Effector CD4-positive, alpha-beta T cell (primary cell): ENCODE results near the gene TESK1.
"Not testable (repeated sequence)": the region's sequence is repeated elsewhere in the genome, so short reads cannot be mapped to it uniquely, and the experiment has no call there.

Experiments used
- DNase-seq: peaks from one replicate; pipeline ENCODE4 v3.0.0-alpha.2; 2020

The TESK1 gene

GRCh38 chr9:35616681-35617459 is 11.8 kb downstream of the TESK1 start:
- peak; percentile 58 for DNase-seq

- DNase-seq: no peak
Measured at GRCh38 chr9:35617548-35617947, 12.5 kb downstream of the TESK1 start.

DNA sequence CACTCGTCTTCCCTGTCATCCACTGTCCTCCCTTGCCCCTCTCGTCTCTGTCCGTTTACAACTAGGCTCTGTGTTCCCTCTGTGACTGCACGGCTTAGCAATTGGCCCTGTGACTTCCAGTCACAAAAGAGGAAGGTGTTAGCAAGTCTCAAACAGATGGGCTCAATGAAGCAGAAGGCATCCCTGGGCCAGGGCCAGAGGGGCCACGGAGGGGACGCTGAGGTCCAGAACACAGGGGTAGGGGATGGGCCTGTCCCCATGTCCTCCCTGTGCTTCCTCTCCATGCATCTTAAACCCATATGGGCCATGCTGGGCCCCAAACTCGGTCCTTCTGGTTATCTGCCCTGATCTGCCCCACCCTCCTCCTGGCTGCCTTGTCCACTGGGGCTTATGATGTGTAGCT is 13.3 kb downstream of the TESK1 start, which contains the start of gene CD72:
TSS of gene CD72 (minus strand) at position 89 of the 403 bp plus-strand sequence. CDS start 110 bp downstream, outside the sequence.
- no peak for DNase-seq

DNA sequence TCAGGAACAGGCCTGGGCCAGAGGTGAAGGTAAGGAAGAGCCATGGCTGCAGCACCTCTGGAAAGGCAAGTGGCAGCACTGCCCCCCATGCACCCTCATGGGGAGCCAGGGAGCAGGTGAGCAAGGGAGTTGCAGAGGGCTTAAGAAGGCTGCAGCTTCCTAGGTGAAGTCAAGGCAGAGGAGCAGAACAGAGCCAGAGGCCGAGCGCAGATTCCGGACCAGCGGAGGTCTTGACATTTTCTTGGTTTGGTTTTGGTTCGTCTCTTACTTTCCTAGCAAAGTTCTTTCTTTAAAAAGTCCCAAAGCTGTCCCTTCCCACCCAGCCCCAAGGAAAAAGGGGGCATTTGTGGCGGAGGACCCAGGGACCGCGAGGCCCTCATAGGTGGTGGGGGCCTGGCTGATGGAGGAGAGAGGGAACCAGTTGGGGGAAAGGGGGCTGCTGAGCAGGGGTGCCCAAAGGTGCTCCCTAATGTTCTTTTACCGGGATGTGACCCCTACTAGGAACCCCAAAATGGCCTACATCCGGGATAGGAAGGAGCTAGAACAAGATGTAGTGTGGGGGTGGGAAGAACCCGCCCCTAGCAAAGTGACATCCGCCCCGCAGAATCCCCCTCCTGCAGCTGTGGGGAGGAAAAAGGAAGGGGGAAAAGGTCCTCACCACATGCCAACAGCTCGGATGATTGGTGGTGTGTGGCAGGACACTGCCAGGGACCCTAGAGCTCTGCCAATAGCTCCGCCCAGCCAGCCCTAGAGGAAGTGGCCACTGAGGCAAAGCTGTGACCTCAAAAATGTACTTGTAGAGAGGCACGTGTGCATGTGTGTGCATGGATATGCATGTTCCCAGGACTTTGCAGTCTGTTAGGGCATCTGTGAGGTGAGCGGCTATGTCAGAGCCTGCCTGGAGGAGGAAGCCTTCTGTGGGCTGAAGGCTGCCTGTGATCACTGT is 14.1 kb downstream of the TESK1 start:
- DNase-seq: no peak

- DNase-seq: no peak
Measured at GRCh38 chr9:35619800-35620158, 14.7 kb downstream of the TESK1 start.

GRCh38 chr9:35627575-35627974 is 22.5 kb downstream of the TESK1 start:
- no peak for DNase-seq

DNA sequence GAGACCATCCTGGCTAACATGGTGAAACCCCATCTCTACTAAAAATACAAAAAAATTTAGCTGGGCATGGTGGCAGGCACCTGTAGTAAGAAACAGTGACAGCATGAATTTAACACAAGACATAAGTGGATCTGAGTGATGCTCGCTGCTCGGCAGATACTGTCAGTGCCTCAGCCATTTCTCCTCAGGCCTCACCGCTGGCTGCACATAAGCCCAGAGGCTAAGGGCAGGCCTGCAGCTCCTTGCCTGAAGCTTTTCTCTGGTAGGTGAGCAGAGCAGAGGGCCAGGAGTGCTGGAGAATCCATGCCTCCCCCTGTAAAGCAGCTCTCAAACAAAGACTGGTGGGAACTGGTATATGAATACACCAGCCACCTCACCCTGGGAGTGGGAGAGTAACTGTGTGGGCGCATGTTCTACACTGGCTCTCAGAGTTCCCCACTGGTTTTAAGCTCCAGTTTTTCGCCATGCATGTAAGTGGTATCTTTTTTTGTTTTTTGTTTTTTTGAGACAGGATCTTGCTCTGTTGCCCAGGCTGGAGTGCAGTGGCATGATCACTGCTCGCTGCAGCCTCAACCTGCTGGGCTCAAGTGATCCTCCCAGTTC is 23.4 kb downstream of the TESK1 start:
- no peak for DNase-seq

- DNase-seq: no peak
Measured at GRCh38 chr9:35629597-35629996, 24.5 kb downstream of the TESK1 start.

GRCh38 chr9:35635730-35636129 is 30.7 kb downstream of the TESK1 start:
- DNase-seq: no peak

GRCh38 chr9:35636135-35636876 is 31.2 kb downstream of the TESK1 start:
- no peak for DNase-seq

GRCh38 chr9:35636877-35637246 is 31.8 kb downstream of the TESK1 start:
- DNase-seq: not testable (repeated sequence)

DNA sequence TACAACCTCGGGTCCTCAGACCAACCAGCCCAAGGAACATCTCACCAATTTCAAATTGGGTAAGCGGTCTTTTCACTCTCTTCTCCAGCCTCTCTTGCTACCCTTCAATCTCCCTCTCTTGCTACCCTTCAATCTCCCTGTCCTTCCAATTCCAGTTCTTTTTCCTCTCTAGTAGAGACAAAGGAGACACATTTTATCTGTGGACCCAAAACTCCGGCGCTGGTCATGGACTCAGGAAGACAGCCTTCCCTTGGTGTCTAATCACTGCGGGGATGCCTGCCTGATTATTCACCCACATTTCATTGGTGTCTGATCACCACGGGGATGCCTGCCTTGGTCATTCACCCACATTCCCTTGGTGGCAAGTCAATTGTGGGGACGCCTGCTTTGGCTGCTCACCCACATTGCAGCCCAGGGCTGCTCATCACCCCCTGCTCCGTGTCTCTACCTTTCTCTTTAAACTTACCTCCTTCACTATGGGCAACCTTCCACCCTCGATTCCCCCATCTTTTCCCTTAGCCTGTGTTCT is 32.4 kb downstream of the TESK1 start:
- not testable (repeated sequence) for DNase-seq

DNA sequence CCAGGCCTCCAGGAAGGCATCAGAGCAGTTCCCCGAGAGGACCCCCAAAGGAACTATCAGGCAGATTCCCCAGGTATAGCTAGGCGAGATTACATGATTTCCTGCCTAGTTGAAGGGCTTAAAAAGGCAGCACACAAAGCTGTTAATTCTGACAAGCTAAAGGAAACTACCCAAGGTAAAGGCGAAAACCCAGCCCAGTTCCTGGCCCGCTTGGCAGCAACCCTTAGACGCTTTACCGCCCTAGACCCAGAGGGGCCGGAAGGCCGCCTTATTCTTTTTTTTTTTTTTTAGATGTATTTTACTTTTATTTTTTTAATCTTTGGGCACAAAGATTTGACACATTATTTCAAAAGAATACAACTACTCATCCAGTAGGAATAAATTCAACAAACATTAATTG is 33.7 kb downstream of the TESK1 start:
- not testable (repeated sequence) for DNase-seq

GRCh38 chr9:35639225-35639624 is 34.2 kb downstream of the TESK1 start:
- not testable (repeated sequence) for DNase-seq

GRCh38 chr9:35639631-35640030 is 34.6 kb downstream of the TESK1 start:
- DNase-seq: no peak

- DNase-seq: not testable (repeated sequence)
Measured at GRCh38 chr9:35640431-35640830, 35.4 kb downstream of the TESK1 start.

GRCh38 chr9:35641478-35641877 is 36.4 kb downstream of the TESK1 start:
- DNase-seq: not testable (repeated sequence)

DNA sequence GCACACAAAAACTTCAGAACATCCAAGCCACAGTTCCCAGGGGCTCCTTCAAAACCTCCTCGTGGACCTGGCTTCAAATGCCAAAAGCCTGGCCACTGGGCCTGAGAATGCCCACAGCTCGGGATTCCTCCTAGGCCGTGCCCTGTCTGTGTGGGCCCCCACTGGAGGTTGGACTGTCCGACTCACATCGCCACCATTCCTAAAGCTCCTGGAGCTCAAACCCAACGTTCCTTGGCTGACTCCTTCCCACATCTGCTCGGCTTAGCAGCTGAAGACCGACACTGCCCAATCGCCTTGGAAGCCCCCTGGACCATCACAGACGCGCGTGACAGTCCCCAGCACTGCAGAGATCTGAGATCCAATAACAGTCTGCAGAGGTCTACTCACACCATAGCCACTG is 38.0 kb downstream of the TESK1 start:
- DNase-seq: no peak

GRCh38 chr9:35645736-35646135 is 40.7 kb downstream of the TESK1 start:
- not testable (repeated sequence) for DNase-seq

DNA sequence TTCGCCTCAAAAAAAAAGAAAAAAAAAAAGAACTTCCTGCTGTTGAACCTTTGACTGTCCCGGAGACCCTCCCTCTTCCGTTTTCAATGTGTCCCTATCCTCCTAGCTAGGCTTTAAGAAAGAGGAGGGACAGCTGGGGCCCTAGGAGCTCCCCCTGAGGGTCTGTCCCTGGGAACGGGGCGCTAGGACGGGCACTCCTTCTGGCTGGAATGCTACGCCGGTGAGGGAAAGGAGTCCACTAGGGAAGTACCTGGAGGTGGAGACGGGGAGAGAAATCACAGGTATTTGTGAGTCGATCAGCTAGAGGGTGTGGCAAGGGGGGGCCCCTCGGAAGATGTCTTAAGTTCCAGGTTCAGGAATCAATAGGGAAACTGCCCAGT is 41.1 kb downstream of the TESK1 start:
- no peak for DNase-seq

DNA sequence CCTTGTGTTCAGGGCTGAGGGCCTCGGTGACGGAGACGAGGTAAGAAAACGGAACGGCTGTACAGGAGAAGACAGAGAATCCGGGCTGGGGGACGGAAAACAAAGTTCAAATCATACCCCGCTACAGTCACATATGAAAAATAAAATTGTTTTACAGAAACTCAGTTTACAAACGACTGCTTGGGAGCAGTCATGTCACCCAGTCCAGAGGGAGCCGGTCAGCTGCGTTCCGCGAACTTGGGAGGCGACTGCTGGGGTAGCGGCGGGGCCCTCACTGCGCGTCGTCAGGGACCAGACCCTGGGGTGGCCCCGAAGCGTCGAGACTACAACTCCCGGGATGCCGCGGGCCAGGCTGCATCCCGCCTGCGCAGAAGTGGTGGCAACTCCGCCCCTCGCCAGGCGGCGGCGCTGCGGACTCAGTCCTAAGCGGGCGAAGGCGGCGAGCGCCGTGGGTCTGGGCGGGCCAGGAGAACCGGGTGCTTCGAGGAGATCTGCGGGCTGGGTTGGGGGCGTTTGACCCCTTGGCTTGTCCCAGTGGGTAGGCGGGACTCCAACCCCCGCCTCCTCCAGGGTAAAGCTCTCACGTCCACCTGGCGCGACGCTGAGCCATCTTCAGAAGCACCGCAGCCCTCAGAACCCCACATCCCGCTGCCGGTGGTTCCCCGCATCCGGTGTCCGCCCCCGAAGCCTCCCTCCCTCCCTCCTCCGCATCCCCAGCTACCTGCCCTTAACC is 41.6 kb downstream of the TESK1 start:
- peak; percentile 88 for DNase-seq
